ENCODE data around the gene PACSIN1.

PACSIN1 gene

DNA sequence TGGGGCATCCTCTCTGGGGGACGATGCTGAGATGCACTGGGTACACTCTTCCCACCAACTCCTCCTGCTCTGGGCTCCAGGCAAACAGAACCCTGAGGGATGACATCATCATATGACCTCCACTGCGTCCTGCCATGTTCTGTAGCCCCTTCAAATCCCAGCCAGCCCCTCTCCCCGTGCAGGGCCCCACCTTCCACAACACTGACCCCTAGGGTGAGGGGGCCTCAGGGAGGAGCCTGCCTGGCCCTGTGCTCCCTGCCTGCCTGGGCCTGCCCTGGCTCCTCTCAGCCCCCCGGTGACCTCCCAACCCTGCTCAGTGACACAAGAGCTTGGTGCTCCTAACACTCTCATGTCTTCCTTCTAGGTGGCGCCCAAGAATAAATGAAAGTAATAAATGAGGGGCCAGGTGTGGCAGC lies 99.9 kb downstream of the PACSIN1 start:
- DNase-seq, result no peak

DNA sequence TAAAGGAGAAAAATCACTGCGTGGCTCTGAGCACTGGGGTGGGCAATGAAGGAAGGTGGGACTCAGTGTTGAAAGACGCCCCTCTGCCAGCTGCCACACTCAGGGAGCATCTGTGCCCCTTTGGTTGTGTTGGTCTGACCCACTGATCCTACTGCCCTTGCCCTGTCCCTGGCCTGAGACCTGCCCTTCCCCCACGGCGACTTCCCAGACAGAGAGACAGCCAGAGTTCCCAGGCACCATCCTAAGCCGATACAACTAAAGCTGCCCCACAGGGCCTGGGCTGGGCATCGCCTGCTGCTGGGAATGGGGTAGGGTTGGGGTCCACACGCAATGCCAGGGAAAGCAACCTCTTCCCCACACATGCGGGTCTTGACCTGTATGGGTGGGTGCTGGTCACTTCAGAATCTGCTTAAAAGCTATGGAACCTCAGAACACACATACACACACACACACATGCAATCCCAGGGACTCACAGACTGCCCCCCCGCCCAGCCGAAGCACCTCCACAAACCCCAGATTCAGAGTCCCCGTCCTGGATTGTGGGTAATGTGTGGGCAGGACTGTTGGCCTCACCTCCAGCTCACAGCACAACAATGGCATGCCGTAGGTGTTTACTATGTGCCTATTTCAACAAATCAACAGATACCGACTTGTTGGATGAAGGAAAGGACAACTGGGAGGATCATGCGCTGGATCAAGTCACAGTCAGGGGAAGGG lies 101.1 kb downstream of the PACSIN1 start:
- DNase-seq, result no peak

DNA sequence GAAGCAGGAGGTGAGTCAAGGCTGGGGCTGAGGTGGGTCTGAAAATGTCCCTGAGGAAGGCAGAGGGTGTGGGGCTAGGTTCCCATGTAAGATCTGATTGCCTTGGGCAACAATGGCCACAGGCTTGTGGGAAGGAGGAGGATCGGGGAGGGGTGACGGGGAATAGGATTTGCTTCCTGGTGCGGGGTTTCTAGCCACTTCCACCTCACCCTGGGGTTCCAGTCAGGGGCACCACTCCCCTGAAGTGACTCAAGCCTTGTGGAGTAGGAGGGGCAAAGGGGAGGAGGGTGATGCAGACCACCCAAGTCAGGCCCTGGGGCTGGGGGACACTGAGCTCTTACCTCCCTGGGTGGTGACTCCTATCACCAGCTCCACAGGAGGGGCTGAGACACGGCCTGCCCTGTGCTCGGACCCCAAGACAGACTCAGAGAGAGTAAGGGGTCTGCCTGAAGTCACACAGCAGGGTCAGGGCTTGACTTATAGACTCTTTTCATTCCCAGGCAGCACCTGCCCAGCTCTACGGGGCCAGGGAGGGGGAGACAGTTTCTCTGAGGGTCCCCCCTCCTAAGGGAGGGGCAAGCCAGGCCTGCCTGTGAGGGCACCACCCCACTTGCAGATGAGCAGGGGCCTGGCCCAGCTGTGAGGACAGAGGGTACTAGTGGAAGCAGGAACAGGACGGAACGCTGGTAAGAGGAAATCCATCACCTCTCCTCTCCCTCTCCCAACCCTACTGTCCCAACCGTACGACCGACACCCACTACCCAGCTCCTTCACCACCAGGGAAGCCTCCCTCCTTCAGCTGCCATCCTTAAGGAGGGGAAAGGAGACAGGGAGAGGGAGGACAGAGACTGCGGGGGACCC lies 102.7 kb downstream of the PACSIN1 start:
- DNase-seq, result no peak

DNA sequence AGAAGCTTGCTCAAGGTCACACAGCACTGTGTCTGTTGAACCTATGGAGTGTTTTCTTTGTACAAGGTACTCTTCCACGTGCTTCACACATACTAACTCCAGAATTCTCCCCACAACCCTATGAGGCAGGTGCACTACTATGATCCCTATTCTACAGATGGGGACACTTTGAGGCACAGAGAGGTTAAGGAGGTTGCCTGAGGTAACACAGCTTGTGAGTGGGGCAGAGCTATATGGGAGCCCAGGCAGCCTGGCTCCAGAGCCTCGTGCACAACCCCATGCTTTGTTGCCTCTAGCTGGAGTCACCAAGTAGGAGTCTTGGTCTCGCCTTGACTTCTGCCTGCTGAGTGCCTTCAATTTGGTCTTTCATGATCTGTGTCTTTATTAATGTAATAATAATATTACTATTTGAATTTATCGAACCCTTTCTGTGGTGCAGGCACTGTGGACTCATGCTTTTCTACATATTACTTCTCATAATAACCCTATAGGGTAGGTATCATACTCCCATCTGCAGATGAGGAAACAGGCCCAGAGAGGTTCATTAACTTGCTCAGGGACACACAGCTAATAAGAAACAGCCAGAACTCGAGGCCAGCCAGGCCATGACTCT lies 103.6 kb downstream of the PACSIN1 start:
- no peak for DNase-seq

DNA sequence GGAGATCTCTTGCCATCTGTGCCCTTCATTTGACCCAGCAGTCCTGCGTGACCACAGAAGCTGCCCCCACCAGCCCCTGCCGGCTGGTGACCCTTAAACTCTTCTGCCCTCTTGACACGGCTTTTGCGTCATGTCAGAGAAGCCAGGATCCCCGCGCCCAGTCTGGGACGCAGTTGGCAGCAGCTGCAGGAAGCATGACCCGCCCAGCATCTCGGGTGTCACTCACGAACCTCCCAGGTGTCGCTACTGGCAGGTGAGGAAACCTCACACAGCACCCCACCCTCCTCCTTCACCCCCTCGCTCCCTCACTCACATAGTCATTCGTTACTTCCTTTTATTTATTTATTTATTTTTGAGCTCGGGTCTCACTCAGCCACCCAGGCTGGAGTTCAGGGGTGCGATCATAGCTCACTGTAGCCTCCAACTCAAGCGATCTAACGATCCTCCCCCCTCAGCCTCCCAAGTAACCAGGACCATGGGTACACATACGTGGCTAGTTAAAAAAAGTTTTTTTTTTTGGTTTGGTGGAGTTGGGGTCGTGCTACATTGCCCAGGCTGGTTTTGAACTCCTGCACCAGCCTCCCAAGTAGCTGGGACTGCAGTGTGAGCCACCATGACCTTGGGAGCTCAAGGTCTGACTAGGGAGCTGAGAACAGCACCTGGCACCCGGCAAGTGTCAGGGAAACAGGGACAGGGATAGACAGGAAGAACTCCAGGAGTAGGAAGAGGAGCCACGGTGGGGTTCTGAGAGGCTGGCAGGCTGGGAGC lies 104.4 kb downstream of the PACSIN1 start:
- no peak for DNase-seq

DNA sequence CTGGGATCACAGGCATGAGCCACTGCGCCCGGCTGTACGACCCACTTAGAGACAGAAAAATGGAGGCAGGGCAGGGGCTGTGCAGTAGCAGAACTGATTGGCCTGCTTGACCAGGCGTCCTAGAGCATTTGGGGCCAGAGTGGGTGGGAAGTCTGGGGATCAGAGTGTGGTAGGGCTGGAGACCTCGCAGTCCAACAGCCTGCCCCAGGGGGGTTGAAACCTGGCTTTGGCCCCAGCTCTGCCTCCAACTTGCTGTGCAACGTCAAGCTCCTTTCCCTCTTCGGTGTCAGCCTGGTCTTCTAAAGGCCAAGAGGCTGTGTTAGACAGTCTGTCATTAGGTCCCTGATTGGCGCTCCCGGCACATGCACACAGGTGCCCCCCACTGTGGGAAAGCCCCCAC lies 105.5 kb downstream of the PACSIN1 start:
- DNase-seq, result no peak

DNA sequence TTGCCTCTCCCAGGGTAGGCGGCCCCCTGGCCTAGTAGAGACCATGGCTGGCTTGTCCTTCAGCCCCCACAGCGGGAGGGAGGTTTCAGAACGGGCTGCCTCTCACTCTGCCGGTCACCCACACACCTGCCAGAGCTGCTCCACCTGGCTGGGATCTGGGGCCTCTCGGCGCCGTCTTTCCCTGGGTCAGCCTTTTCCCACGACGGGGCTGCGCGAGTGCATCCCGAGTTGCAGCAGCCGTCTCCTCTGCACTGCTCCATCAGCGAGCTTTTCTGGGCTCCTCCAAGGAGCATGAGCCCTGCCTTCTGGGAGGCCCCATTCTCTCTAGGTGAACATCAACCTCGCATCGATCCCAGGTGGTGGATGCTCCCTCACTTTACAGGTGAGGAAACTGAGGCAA lies 106.1 kb downstream of the PACSIN1 start:
- no peak for DNase-seq

DNA sequence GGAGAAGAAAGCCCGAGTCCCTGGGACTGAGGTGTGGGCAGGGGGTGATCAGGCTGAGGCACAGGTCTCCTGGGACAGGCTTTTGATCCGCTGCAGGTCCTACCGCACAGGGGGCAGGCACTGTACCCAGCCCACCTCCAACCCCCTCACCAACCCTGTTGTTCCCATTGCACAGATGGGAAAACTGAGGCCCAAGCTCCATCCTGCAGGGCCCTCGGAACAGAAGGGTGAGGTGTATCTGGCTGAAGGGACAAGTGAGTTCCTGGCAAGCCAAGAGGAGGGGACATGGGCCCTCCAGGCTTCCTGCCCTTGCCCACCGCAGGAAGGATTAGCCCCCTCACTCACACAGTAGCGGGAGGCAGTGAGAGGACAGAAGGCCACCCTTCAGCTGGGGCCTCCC lies 106.7 kb downstream of the PACSIN1 start:
- DNase-seq, result no peak

DNA sequence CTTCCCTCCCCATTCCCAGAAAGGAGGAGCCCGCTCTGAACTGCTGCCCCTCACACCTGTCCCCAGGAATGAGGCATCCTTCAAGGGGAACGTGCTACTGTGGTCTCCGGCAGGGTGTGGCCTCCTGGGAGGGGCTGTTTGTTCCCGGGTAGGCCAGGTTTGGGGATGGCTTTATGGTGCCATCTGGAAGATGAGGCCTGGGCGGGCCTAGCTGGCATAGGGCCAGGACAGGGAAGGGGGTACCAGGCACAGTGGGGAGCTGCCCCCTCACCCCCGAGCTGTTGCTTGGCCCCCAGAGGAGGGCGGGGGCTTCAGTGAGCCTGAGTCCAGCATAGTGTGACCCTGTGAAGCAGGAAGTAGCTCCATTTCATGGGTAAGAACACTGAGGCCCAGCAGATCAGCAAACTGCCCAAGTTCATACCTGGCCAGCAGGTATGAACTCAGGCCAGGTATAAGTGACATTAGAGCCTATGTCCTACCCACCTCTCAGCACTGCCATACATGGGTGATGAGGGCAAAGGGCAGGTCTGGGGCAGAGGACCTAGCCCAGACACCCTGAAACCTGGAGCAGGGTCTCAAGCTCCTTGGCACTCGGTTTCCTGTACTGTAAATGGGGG lies 107.8 kb downstream of the PACSIN1 start:
- DNase-seq, result no peak

DNA sequence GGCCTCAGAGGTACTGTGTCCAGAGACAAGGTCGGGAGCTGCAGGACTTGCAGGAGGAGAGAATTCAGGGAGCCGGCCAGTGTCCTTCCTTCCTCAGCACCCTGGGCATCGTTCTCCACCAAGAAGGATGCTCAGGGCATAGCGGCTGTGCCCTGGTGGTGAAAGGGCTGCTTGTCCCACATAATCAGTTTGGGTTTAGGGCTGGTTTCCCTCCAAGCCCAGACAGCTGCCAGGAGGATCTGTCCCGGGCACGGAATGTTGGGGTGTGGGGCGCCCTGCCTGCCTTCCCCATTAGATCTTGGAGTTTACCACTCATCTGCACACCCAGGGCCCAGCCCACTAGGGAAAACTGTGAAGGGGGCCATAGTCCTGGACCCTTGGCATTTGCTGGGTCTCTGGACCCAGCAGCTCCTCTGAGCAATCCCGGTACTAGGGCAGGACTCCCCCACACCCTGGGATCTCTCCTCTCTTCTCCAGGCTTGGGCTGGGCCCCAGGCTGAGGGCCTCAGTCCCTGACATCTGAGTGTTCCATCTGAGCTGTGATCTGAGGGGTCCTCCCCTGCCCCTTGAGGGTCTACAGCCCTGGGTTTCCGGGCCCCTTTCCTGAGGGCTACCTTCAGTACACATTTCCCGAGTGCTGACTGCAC lies 108.9 kb downstream of the PACSIN1 start:
- no peak for DNase-seq

DNA sequence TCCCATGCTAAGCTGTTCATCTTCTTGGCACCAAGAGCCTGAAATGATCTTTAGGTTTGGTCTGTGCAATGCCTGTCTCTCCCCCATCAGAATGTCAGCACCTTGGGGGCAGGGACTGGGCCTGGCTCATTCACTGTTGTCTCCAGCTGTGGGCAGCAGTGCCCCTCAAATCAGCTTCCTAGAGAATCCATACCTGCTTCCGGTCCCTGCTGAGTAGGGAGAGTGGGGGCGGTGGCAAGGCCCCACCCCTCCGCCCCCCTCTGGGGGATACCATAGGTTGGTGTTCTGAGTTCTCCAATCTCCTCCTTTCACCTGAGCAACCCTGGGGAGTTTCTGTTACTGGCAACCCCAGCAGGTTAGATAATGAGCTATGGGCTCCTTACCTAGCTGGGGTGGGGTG lies 109.5 kb downstream of the PACSIN1 start:
- DNase-seq, result no peak

DNA sequence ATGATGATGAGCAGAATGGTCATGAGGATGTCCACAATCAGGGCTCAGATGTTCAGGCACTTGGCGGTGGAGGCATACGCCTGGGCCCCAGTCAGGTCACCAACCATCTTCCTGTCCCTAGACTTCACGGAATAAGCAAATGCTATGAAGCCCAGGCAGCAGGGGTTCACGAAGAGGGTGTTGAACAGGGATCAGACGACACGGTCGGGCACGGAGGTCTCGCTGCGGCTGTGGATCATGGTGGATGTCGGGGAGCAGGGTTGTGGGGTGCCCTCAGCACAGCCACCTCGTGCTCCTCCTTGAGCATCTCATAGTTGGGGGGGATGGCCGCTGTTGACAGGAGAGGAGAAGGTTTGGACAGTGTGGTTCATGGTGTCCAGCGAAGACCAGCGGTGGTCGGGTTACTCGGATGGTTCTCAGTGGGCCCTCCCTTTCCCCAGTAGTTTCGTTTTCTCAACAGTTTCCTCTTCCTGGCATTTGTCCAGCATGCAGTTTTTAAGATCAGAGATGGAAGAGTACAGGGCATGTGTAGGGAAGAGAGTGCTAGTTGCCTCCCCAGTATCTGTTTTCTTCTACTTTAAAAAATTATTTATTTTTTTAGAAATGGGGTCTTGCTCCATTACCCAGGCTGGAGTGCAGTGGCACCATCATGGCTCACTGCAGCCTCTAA lies 110.5 kb downstream of the PACSIN1 start:
- no peak for DNase-seq

DNA sequence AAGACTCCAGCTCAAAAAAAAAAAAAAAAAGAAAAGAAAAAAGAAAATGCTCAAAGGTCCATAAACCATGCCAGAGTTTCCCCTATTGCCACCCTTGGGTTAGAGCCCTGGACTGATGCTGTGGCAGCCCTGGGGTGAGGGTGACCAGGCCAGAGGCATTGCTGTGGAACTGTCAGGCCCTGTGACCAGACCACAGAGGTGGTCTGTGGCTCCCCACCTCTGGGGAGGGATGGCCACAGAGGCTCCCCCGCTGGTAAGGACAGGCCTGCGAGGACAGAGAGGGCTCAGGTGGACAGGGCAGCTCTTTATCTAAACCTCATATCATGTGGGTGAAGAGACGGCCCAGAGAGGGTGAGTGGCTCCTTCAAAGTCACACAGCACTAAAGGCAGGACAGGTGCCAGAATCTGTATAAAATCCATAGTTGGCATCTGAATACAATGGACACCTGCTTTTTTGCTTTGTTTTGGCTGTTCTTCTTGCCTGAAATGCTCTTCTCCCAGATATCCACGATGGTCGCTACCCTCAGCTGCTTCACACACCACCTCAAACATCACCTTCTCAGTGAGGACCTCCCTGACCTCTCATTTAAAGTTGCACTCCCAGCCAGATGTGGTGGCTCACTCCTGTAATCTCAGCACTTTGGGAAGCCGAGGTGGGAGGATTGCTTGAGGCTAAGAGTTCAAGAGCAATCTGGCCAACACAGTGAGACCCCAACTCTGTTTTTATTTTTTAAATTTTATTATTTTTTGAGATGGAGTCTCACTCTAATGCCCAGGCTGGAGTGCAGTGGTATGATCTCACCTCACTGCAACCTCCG lies 112.8 kb downstream of the PACSIN1 start:
- DNase-seq, result no peak

DNA sequence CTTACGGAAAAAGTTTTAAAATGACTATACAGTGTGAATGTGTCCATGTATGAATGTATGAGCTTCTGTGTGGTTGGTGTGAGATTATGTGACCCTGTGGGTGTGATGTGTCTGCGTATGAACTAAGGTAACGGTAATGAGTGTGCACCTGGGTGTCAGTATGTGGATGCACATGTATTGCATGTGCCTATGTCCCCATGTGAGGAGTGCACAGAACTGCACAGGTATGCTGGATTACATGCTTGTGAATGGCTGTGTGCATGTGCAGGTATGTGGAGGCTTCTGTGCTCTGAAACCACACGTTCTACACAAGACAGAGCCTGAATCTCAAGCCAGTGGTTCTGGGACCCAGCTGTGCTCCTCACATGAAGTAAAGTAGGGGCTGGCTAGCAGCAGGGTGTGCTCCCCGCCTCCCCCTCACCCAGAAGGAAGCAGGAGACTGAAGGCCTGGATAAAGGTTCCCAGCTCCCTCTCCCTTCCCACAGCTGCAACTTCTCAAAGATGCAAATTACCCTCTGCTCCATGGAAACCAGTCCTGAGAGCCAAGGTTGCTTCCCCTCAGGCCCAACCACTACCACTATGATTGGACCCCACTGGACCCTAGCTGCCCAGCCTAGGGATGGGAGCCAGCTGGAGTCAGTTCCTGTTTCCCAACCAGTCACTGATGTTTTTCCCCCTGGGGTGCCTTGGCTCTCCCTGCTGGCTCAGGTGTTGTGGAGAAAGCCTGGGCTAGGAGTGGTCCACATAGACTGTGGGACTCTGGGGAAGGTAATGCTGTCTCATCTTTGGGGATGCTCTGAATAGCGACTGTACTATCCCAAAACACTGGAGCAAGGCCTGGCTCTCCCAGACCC lies 115.1 kb downstream of the PACSIN1 start:
- no peak for DNase-seq

DNA sequence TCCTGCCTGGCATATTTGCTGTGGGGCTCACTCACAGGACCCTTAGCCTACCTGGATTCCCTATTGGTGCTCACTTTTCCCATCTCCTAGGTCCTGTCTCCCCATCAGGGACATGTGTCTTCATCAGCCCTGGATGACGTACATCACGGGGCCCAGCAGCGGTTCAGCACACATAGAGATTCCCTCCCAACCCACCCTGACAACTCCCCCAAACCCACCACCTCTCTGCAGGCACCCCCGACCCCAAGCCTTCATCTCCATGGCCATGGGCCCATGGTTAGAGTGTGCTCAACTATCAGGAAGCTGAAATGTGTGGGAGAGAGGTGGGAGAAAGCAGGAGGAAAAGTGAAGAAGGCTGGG lies 115.7 kb downstream of the PACSIN1 start:
- DNase-seq, result no peak

DNA sequence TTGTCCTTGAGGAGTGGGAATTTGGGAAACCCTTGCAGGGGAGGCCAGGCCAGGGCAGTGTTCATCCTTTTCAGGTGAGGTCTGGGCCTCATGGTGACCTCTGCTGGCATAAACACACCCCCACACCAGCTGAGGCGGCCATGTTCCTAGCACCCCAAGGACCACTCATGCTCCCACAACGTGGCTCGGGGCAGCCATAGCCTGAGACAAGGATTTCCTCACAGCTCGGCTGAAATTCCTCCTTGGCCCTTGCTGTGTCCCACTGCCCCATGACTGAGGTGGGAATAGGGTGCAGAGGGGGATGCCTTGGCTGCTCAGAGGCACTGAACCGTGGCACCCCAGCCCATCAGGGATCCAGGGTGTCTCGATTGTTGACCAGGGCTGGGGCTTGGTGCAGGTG lies 117.6 kb downstream of the PACSIN1 start:
- no peak for DNase-seq

DNA sequence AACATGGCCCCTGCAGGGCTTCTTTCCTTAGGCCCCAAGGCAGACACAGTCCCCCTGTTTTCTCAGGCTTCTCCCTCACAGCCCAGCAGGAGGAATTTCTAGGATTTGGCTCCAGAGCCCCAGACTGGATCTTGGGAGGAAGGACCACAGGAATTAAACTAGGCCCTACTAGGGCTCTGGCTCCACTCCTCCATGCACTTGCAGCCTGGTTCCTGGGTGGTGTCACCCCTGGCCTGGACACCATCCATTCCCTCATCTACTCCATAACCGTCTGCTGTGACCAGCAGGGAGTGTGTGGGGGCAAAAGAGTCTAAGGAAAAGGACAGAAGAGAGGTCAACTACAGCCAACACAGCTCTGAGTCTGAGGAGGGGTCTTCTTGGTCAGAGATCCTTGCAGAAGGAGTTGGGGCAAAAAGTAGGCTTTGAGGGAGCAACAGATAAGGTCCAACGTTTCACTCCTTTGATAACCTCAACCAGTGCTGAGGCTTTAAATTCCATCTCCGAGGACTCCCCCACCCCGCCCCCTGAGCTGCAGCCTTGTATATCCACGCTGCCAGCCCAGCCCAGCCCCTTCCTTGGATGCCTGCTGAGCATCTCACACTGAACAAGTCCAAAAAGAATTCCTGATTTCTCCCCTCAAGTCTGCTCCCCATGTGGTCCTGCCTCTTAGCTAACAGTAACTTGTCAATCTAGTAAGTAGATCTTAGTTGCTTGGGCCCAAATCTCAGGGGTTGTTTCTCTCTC lies 118.2 kb downstream of the PACSIN1 start:
- no peak for DNase-seq

DNA sequence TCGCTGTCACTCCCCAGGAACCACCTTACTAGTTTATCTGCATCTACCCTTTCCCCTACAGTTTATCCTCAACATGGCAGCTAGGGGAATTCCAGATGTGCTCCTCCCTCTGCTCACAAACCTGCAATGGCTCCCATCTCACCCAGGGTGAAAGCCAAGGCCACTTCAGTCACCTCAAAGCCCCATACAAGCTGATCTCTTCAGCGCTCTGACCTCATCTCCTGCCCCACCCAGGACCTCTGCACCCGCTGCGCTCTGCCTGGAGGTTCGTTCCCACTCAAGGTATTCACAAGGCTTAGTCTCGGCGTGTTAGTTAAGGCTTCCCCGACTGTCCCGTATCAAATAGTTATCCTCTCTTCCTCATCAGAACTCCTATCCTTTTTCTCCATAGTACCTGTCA lies 118.8 kb downstream of the PACSIN1 start:
- no peak for DNase-seq

Data from NCI-H2107 (cell line).